ENCODE measurements around the gene ADAMTSL1.

- no peak for TF ChIP-seq CTCF (IDR thresholded peaks at IDR 0.05)
- TF ChIP-seq POLR2AphosphoS5 (IDR thresholded peaks at IDR 0.05): no peak
Measured at GRCh38 chr9:18786911-18787650, 313.1 kb downstream of the ADAMTSL1 start.

Measured in suprapubic skin (tissue), 3 donors.